VCaP (cell line): ENCODE measurements around the gene PPFIBP2.

ENCODE experiments used
- H3K27ac ChIP-seq: fragments of 450-650 bp; 2 replicates; pipeline ENCODE4 v1.5.1; 2017
- CTCF ChIP-seq: fragments of 450-650 bp; conservative IDR thresholded peaks from 2 replicates; pipeline ENCODE4 v1.5.1; 2017; ENCODE audit warnings: mild to moderate bottlenecking, moderate library complexity

The PPFIBP2 gene

GRCh38 chr11:7558046-7558445, 44.2 kb downstream of the PPFIBP2 start:
- no peak for TF ChIP-seq CTCF

GRCh38 chr11:7559398-7560283, 45.8 kb downstream of the PPFIBP2 start:
- no peak overlapping the region for H3K27ac ChIP-seq
- no peak for TF ChIP-seq CTCF

More at GRCh38 chr11:7558046-7558445, 44.2 kb downstream of the PPFIBP2 start:
- no peak overlapping the region for H3K27ac ChIP-seq

- no peak for TF ChIP-seq CTCF
- no peak overlapping the region for H3K27ac ChIP-seq
Measured at GRCh38 chr11:7561562-7561961, 47.8 kb downstream of the PPFIBP2 start.

GRCh38 chr11:7563281-7563680, 49.5 kb downstream of the PPFIBP2 start:
- TF ChIP-seq CTCF: no peak

GRCh38 chr11:7564803-7565202, 51.0 kb downstream of the PPFIBP2 start:
- no peak for TF ChIP-seq CTCF
- no peak overlapping the region for H3K27ac ChIP-seq

More at GRCh38 chr11:7563281-7563680, 49.5 kb downstream of the PPFIBP2 start:
- no peak overlapping the region for H3K27ac ChIP-seq

- TF ChIP-seq CTCF: no peak
- H3K27ac ChIP-seq: no peak overlapping the region
Measured at GRCh38 chr11:7567311-7567710, 53.5 kb downstream of the PPFIBP2 start.

GRCh38 chr11:7569044-7569443, 55.2 kb downstream of the PPFIBP2 start:
- no peak overlapping the region; the same call in 1 of the 2 replicates for H3K27ac ChIP-seq
- TF ChIP-seq CTCF: no peak
